ENCODE results near the gene PDSS2. TPM values are rescaled to one million over a fixed set of nuclear protein-coding genes. Genes with fewer than 3 reads are reported as not detected.

Gene PDSS2
- total RNA-seq, 1 donor from 2014 or later: 12.4 TPM

GRCh38 chr6:107209406-107210305, 249.7 kb downstream of the PDSS2 start:
- no peak for TF ChIP-seq CTCF (IDR thresholded peaks at IDR 0.05)
- Mint-ChIP-seq H3K4me3 (ENCODE audit: unreplicated experiment) (no peak overlapping the region), H3K4me1 (ENCODE audit: unreplicated experiment) (no peaks in the 10 kb centered on the region), H3K27ac (ENCODE audit: unreplicated experiment) (no peak overlapping the region), H3K9me3 (ENCODE audit: unreplicated experiment) (peaks cover 1% of the 10 kb centered on the region), H3K27me3 (ENCODE audit: unreplicated experiment) (no peaks in the 10 kb centered on the region), H3K36me3 (ENCODE audit: unreplicated experiment) (peaks cover 1% of the 10 kb centered on the region)
- no peak for DNase-seq (ENCODE audit: extremely low spot score, unreplicated experiment)

DNA sequence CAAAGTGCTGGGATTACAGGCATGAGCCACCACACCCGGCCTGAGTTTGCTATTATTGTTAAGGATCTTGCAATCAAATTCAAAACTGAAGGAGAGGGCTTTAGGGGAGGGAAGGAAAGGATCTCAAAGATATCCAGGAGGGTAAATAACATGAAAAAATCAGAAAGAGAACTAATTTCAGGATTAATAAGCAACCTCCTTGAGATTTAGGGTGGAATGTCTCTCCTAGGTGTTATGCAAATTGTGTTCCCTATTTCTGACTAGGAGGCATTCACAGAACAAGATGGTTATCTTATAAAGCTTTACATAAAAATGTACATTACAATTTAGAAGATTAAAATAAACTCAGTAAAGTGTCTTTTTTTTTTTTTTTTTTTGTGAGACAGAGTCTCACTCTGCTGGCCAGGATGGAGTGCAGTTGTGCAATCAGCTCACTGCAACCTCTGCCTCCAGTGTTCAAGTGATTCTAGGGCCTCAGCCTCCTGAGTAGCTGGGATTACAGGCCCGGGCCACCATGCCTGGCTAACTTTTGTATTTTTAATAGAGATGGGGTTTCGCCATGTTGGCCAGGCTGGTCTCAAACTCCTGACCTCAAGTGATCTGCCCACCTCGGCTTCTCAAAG, 252.0 kb downstream of the PDSS2 start:
- Mint-ChIP-seq H3K9me3 (ENCODE audit: unreplicated experiment) (peaks cover 7% of the 10 kb centered on the region), H3K27ac (ENCODE audit: unreplicated experiment) (no peak overlapping the region), H3K27me3 (ENCODE audit: unreplicated experiment) (no peaks in the 10 kb centered on the region), H3K4me3 (ENCODE audit: unreplicated experiment) (no peak overlapping the region), H3K4me1 (ENCODE audit: unreplicated experiment) (no peaks in the 10 kb centered on the region), H3K36me3 (ENCODE audit: unreplicated experiment) (peaks cover 7% of the 10 kb centered on the region)
- DNase-seq (ENCODE audit: extremely low spot score, unreplicated experiment): no peak
- TF ChIP-seq CTCF (IDR thresholded peaks at IDR 0.05): no peak

GRCh38 chr6:107205058-107205998, 254.0 kb downstream of the PDSS2 start:
- peaks cover 7% of the 10 kb centered on the region for H3K36me3 Mint-ChIP-seq (ENCODE audit: unreplicated experiment)
- peaks cover 7% of the 10 kb centered on the region for H3K9me3 Mint-ChIP-seq (ENCODE audit: unreplicated experiment)
- H3K27ac Mint-ChIP-seq (ENCODE audit: unreplicated experiment): no peak overlapping the region
- DNase-seq (ENCODE audit: extremely low spot score, unreplicated experiment): no peak
- no peak for TF ChIP-seq CTCF (IDR thresholded peaks at IDR 0.05)
- H3K27me3 Mint-ChIP-seq (ENCODE audit: unreplicated experiment): no peaks in the 10 kb centered on the region
- H3K4me3 Mint-ChIP-seq (ENCODE audit: unreplicated experiment): no peak overlapping the region
- H3K4me1 Mint-ChIP-seq (ENCODE audit: unreplicated experiment): no peaks in the 10 kb centered on the region

DNA sequence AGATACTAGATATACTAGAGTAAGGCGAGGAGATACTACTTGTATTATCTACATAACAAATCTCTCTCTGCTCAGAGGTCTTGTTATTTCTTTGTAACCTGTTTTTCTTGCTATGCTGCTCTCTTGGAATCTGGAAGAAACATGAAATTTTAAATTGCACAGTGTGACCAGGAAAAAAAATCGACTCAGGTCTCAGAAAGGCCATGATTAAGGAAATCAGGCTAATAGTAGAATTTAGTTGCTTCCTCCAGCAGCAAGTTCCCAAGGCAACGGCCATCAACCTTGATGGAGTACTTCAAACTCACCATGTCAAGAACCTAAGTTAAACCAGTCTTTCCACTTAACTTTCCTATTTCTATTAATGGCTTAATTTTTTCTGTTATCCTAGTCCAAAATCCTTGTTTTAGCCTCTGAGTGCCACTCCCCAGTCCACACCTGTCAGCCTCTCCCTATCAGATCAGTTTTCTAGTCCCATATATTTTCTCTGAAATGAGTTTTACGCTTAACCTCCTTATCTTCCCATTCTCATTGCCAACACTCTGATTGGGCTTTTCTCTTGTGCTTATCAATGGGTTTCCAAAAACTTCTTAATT, 256.4 kb downstream of the PDSS2 start:
- Mint-ChIP-seq H3K4me3 (ENCODE audit: unreplicated experiment) (no peak overlapping the region), H3K27ac (ENCODE audit: unreplicated experiment) (no peak overlapping the region), H3K27me3 (ENCODE audit: unreplicated experiment) (no peaks in the 10 kb centered on the region), H3K9me3 (ENCODE audit: unreplicated experiment) (peaks cover 7% of the 10 kb centered on the region), H3K36me3 (ENCODE audit: unreplicated experiment) (peaks cover 5% of the 10 kb centered on the region), H3K4me1 (ENCODE audit: unreplicated experiment) (no peaks in the 10 kb centered on the region)
- DNase-seq (ENCODE audit: extremely low spot score, unreplicated experiment): no peak
- no peak for TF ChIP-seq CTCF (IDR thresholded peaks at IDR 0.05)

Measured in osteocyte (in vitro differentiated cells).